SK-N-SH treated with all-trans-retinoic acid at 6 μM for 48 hours (cell line): ENCODE results near the gene CTNNBL1.

Experiments used
- ATAC-seq: fragments of 200-7000 bp; cut with Tn5 transposase; 3 replicates; pipeline ENCODE4 v1.9.1; 2020; ENCODE audit warnings: mild to moderate bottlenecking, moderate library complexity
- ARNTL ChIP-seq: fragments of 450-650 bp; formaldehyde crosslinking; IDR thresholded peaks from 2 replicates; pipeline ENCODE4 v1.5.0; 2020; ENCODE audit warnings: low read depth, mild to moderate bottlenecking, moderate library complexity, borderline replicate concordance
- BACH2 ChIP-seq: fragments of 250-450 bp; sonication (Bioruptor Pico); IDR thresholded peaks from 2 replicates; pipeline ENCODE4 v1.9.0; 2021; ENCODE audit warnings: mild to moderate bottlenecking, borderline replicate concordance
- CSDC2 ChIP-seq: fragments of 250-450 bp; sonication (Bioruptor Pico); IDR thresholded peaks from 2 replicates; pipeline ENCODE4 v1.5.0; 2020; ENCODE audit warnings: mild to moderate bottlenecking, moderate library complexity
- CSRNP3 ChIP-seq: fragments of 250-450 bp; sonication (Bioruptor Pico); IDR thresholded peaks from 2 replicates; pipeline ENCODE4 v1.5.1; 2021; ENCODE audit warnings: mild to moderate bottlenecking, moderate library complexity
- ESRRG ChIP-seq: fragments of 250-450 bp; sonication (Bioruptor Pico); IDR thresholded peaks from 2 replicates; pipeline ENCODE4 v1.6.1; 2021; ENCODE audit warnings: mild to moderate bottlenecking
- GLIS3 ChIP-seq: fragments of 250-450 bp; sonication (Bioruptor Pico); IDR thresholded peaks from 2 replicates; pipeline ENCODE4 v1.5.0; 2020; ENCODE audit warnings: mild to moderate bottlenecking, moderate library complexity
- ISL1 ChIP-seq: fragments of 250-450 bp; sonication (Bioruptor Pico); IDR thresholded peaks from 2 replicates; pipeline ENCODE4 v2.1.2; 2022; ENCODE audit warnings: mild to moderate bottlenecking, moderate library complexity
- OSR1 ChIP-seq: fragments of 250-450 bp; sonication (Bioruptor Pico); IDR thresholded peaks from 2 replicates; pipeline ENCODE4 v1.8.0; 2022; ENCODE audit warnings: moderate library complexity, mild to moderate bottlenecking, inconsistent platforms
- PATZ1 ChIP-seq: fragments of 250-450 bp; sonication (Bioruptor Pico); IDR thresholded peaks from 2 replicates; pipeline ENCODE4 v1.8.0; 2020; ENCODE audit warnings: mild to moderate bottlenecking, moderate library complexity, borderline replicate concordance
- POU6F1 ChIP-seq: fragments of 250-450 bp; sonication (Bioruptor Pico); IDR thresholded peaks from 2 replicates; pipeline ENCODE4 v1.8.0; 2021; ENCODE audit warnings: low read depth, mild to moderate bottlenecking, moderate library complexity, borderline replicate concordance
- PPARA ChIP-seq: fragments of 250-450 bp; sonication (Bioruptor Pico); IDR thresholded peaks from 2 replicates; pipeline ENCODE4 v1.5.0; 2020; ENCODE audit warnings: mild to moderate bottlenecking, borderline replicate concordance
- RARB ChIP-seq: fragments of 250-450 bp; sonication (Bioruptor Pico); IDR thresholded peaks from 2 replicates; pipeline ENCODE4 v1.8.0; 2021; ENCODE audit warnings: mild to moderate bottlenecking, moderate library complexity
- SNAI2 ChIP-seq: fragments of 250-450 bp; sonication (Bioruptor Pico); IDR thresholded peaks from 2 replicates; pipeline ENCODE4 v1.5.0; 2020; ENCODE audit warnings: mild to moderate bottlenecking, moderate library complexity
- TCF4 ChIP-seq: fragments of 250-450 bp; sonication (Bioruptor Pico); IDR thresholded peaks from 2 replicates; pipeline ENCODE4 v1.8.0; 2021; ENCODE audit warnings: mild to moderate bottlenecking, moderate library complexity, borderline replicate concordance
- TOX ChIP-seq: fragments of 250-450 bp; sonication (Bioruptor Pico); IDR thresholded peaks from 2 replicates; pipeline ENCODE4 v1.8.0; 2021; ENCODE audit warnings: mild to moderate bottlenecking, moderate library complexity, borderline replicate concordance
- TSHZ2 ChIP-seq: fragments of 250-450 bp; sonication (Bioruptor Pico); IDR thresholded peaks from 2 replicates; pipeline ENCODE4 v1.5.0; 2020; ENCODE audit warnings: mild to moderate bottlenecking, moderate library complexity
- ZC3H10 ChIP-seq: fragments of 250-450 bp; sonication (Bioruptor Pico); IDR thresholded peaks from 2 replicates; pipeline ENCODE4 v1.5.1; 2021; ENCODE audit warnings: mild to moderate bottlenecking, moderate library complexity
- ZFP3 ChIP-seq: fragments of 250-450 bp; sonication (Bioruptor Pico); IDR thresholded peaks from 2 replicates; pipeline ENCODE4 v1.5.0; 2020; ENCODE audit warnings: mild to moderate bottlenecking, moderate library complexity
- ZFP30 ChIP-seq: fragments of 450-650 bp; formaldehyde crosslinking; IDR thresholded peaks from 2 replicates; pipeline ENCODE4 v1.5.0; 2022; ENCODE audit warnings: mild to moderate bottlenecking, moderate library complexity
- ZNF565 ChIP-seq: fragments of 450-650 bp; formaldehyde crosslinking; conservative IDR thresholded peaks from 2 replicates; pipeline ENCODE4 v1.5.0; 2020; ENCODE audit warnings: low read depth, mild to moderate bottlenecking, moderate library complexity
- ZNF8 ChIP-seq: fragments of 450-650 bp; formaldehyde crosslinking; IDR thresholded peaks from 2 replicates; pipeline ENCODE4 v1.5.0; 2020; ENCODE audit warnings: mild to moderate bottlenecking, moderate library complexity

The CTNNBL1 gene

GRCh38 chr20:37877832-37878772 is 184.3 kb downstream of the CTNNBL1 start:
- ATAC-seq, result no peak
- TF ChIP-seq CSRNP3 (no peak), ZC3H10 (CRISPR knock-in tag) (no peak), RARB (CRISPR knock-in tag) (no peak), TOX (CRISPR knock-in tag) (no peak), CSDC2 (no peak), ZNF565 (CRISPR knock-in tag) (no peak), ISL1 (CRISPR knock-in tag) (no peak), ZFP3 (no peak), ARNTL (CRISPR knock-in tag) (no peak), TSHZ2 (CRISPR knock-in tag) (no peak), BACH2 (CRISPR knock-in tag) (no peak)

- TF ChIP-seq SNAI2 (CRISPR knock-in tag) (no peak), GLIS3 (CRISPR knock-in tag) (no peak), BACH2 (CRISPR knock-in tag) (no peak), ISL1 (CRISPR knock-in tag) (no peak), CSRNP3 (no peak), PPARA (CRISPR knock-in tag) (no peak), CSDC2 (no peak), PATZ1 (CRISPR knock-in tag) (no peak), ZC3H10 (CRISPR knock-in tag) (no peak), ZFP30 (CRISPR knock-in tag) (no peak), ESRRG (CRISPR knock-in tag) (no peak), TSHZ2 (CRISPR knock-in tag) (no peak), TCF4 (CRISPR knock-in tag) (no peak), ZNF565 (CRISPR knock-in tag) (no peak), ZNF8 (no peak), POU6F1 (CRISPR knock-in tag) (no peak), ZFP3 (no peak), OSR1 (CRISPR knock-in tag) (no peak)
- no peak for ATAC-seq
These were observed 185.2 kb downstream of the CTNNBL1 start for GRCh38 chr20:37878835-37879599.
